Measurements from ENCODE around the gene ARMH1.

The ARMH1 gene

GRCh38 chr1:44635439-44635838 lies 39.1 kb upstream of the ARMH1 start:
- no peak overlapping the region for H2AFZ ChIP-seq (ENCODE audit: low read depth, low read length)
- H3K27me3 ChIP-seq (ENCODE audit: low read depth, low read length), result no peaks in the 10 kb centered on the region
- H3K9me3 ChIP-seq (ENCODE audit: insufficient read depth, low read length), result no peaks in the 10 kb centered on the region
- TF ChIP-seq EZH2phosphoT487 (IDR thresholded peaks at IDR 0.05; ENCODE audit: low read depth) (no peak), CTCF (IDR thresholded peaks at IDR 0.05; ENCODE audit: low read depth, low read length) (no peak)
- peaks cover 12% of the 10 kb centered on the region for H3K4me1 ChIP-seq (ENCODE audit: low read length)
- peaks cover 17% of the 10 kb centered on the region for H3K36me3 ChIP-seq (replicated peaks; ENCODE audit: low read depth, low read length)
- H3K4me3 ChIP-seq (ENCODE audit: low read length), result no peak overlapping the region
- no peak overlapping the region for H3K9ac ChIP-seq (ENCODE audit: low read length)
- peaks cover 18% of the 10 kb centered on the region for H3K79me2 ChIP-seq (ENCODE audit: low read length)
- no peaks in the 10 kb centered on the region for H4K20me1 ChIP-seq (ENCODE audit: insufficient read depth, low read length)
- H3K27ac ChIP-seq (ENCODE audit: low read length), result no peak overlapping the region
- no peak overlapping the region for H3K4me2 ChIP-seq (ENCODE audit: low read length)

- Histone ChIP-seq H4K20me1 (ENCODE audit: insufficient read depth, low read length) (no peaks in the 10 kb centered on the region), H3K4me3 (ENCODE audit: low read length) (no peak overlapping the region), H3K4me2 (ENCODE audit: low read length) (no peak overlapping the region), H3K27me3 (ENCODE audit: low read depth, low read length) (no peaks in the 10 kb centered on the region), H3K27ac (ENCODE audit: low read length) (no peak overlapping the region), H3K36me3 (replicated peaks; ENCODE audit: low read depth, low read length) (peaks cover 17% of the 10 kb centered on the region), H3K4me1 (ENCODE audit: low read length) (peaks cover 9% of the 10 kb centered on the region), H3K9ac (ENCODE audit: low read length) (no peak overlapping the region), H3K9me3 (ENCODE audit: insufficient read depth, low read length) (no peaks in the 10 kb centered on the region), H2AFZ (ENCODE audit: low read depth, low read length) (no peak overlapping the region), H3K79me2 (ENCODE audit: low read length) (peaks cover 18% of the 10 kb centered on the region)
- TF ChIP-seq CTCF (IDR thresholded peaks at IDR 0.05; ENCODE audit: low read depth, low read length), result no peak
- TF ChIP-seq EZH2phosphoT487 (IDR thresholded peaks at IDR 0.05; ENCODE audit: low read depth), result no peak
Observed at GRCh38 chr1:44636083-44636687, 38.3 kb upstream of the ARMH1 start.

- H3K36me3 ChIP-seq (replicated peaks; ENCODE audit: low read depth, low read length), result peaks cover 17% of the 10 kb centered on the region
- H4K20me1 ChIP-seq (ENCODE audit: insufficient read depth, low read length), result no peaks in the 10 kb centered on the region
- no peak overlapping the region for H3K4me2 ChIP-seq (ENCODE audit: low read length)
- H3K9ac ChIP-seq (ENCODE audit: low read length), result no peak overlapping the region
- H2AFZ ChIP-seq (ENCODE audit: low read depth, low read length), result no peak overlapping the region
- TF ChIP-seq CTCF (IDR thresholded peaks at IDR 0.05; ENCODE audit: low read depth, low read length) (no peak), EZH2phosphoT487 (IDR thresholded peaks at IDR 0.05; ENCODE audit: low read depth) (no peak)
- H3K4me3 ChIP-seq (ENCODE audit: low read length), result no peak overlapping the region
- H3K27ac ChIP-seq (ENCODE audit: low read length), result no peak overlapping the region
- H3K4me1 ChIP-seq (ENCODE audit: low read length), result peaks cover 8% of the 10 kb centered on the region
- no peaks in the 10 kb centered on the region for H3K9me3 ChIP-seq (ENCODE audit: insufficient read depth, low read length)
- H3K27me3 ChIP-seq (ENCODE audit: low read depth, low read length), result no peaks in the 10 kb centered on the region
- peaks cover 18% of the 10 kb centered on the region for H3K79me2 ChIP-seq (ENCODE audit: low read length)
Observed at GRCh38 chr1:44636688-44637598, 37.6 kb upstream of the ARMH1 start.

GRCh38 chr1:44637702-44638411 lies 36.7 kb upstream of the ARMH1 start:
- H3K4me3 ChIP-seq (ENCODE audit: low read length), result no peak overlapping the region
- no peaks in the 10 kb centered on the region for H4K20me1 ChIP-seq (ENCODE audit: insufficient read depth, low read length)
- no peaks in the 10 kb centered on the region for H3K27me3 ChIP-seq (ENCODE audit: low read depth, low read length)
- TF ChIP-seq EZH2phosphoT487 (IDR thresholded peaks at IDR 0.05; ENCODE audit: low read depth) (no peak), CTCF (IDR thresholded peaks at IDR 0.05; ENCODE audit: low read depth, low read length) (no peak)
- H3K9ac ChIP-seq (ENCODE audit: low read length), result no peak overlapping the region
- H3K36me3 ChIP-seq (replicated peaks; ENCODE audit: low read depth, low read length), result peaks cover 17% of the 10 kb centered on the region
- H3K4me2 ChIP-seq (ENCODE audit: low read length), result no peak overlapping the region
- no peak overlapping the region for H2AFZ ChIP-seq (ENCODE audit: low read depth, low read length)
- H3K27ac ChIP-seq (ENCODE audit: low read length), result no peak overlapping the region
- H3K4me1 ChIP-seq (ENCODE audit: low read length), result peaks cover 4% of the 10 kb centered on the region
- no peaks in the 10 kb centered on the region for H3K9me3 ChIP-seq (ENCODE audit: insufficient read depth, low read length)
- peaks cover 12% of the 10 kb centered on the region for H3K79me2 ChIP-seq (ENCODE audit: low read length)
